OCI-LY3 (cell line): ENCODE data around the gene SPNS3.

Source experiments
- EZH2phosphoT487 ChIP-seq: fragments of 200-600 bp; shearing (Covaris generic); IDR thresholded peaks from 2 replicates; pipeline ENCODE4 v1.6.1; 2018; ENCODE audit warnings: antibody characterized with exemption, mixed run types, low read depth
- TF ChIP-seq, protein P1 (sequence below): fragments of 200-600, 300-600 bp; sonication (generic); IDR thresholded peaks from 2 replicates; pipeline ENCODE4 v1.5.1; 2014; ENCODE audit warnings: antibody characterized with exemption, low read length, low read depth

DNA sequence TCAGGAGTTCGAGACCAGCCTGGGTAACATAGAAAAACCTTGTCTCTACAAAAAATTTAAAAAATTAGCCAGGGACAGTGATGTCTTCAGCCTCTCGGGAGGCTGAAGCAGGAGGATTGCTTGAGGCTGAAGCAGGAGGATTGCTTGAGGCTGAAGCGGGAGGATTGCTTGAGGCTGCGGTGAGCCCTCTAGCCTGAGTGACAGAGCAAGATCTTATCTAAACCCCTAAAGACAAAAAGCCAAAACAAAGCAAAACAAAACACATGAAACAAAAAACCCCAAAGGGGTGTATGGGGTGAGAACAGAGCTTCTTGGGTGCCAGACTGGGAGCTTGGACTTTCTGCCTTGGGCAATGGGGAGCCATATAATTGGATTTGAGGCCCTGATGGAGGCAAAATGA lies 2.6 kb downstream of the SPNS3 start:
- TF ChIP-seq, protein P1, sequence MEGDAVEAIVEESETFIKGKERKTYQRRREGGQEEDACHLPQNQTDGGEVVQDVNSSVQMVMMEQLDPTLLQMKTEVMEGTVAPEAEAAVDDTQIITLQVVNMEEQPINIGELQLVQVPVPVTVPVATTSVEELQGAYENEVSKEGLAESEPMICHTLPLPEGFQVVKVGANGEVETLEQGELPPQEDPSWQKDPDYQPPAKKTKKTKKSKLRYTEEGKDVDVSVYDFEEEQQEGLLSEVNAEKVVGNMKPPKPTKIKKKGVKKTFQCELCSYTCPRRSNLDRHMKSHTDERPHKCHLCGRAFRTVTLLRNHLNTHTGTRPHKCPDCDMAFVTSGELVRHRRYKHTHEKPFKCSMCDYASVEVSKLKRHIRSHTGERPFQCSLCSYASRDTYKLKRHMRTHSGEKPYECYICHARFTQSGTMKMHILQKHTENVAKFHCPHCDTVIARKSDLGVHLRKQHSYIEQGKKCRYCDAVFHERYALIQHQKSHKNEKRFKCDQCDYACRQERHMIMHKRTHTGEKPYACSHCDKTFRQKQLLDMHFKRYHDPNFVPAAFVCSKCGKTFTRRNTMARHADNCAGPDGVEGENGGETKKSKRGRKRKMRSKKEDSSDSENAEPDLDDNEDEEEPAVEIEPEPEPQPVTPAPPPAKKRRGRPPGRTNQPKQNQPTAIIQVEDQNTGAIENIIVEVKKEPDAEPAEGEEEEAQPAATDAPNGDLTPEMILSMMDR = no peak
- TF ChIP-seq EZH2phosphoT487 = no peak
